ENCODE data around the gene NGFR. TPM values are rescaled to one million over a fixed set of nuclear protein-coding genes. Genes with fewer than 3 reads are reported as not detected.

NGFR gene
- total RNA-seq, 1 experiment from 2014 or later, result 0.11 TPM

- intact Hi-C loops (cut with micrococcal nuclease; ENCODE audit: unreplicated experiment), result no loop called here
- H3K4me2 ChIP-seq, result no peak overlapping the region
- ChIA-PET CTCF (no interaction called here), POLR2A (ENCODE audit: unreplicated experiment) (no interaction called here)
- no peak overlapping the region for H2AFZ ChIP-seq
- no peak for TF ChIP-seq CTCF (conservative IDR thresholded peaks at IDR 0.05)
- TF ChIP-seq EZH2 (IDR thresholded peaks at IDR 0.05; ENCODE audit: low read depth), result no peak
- no peaks in the 10 kb centered on the region for H3K36me3 ChIP-seq (ENCODE audit: low read depth)
- H3K9me2 ChIP-seq (ENCODE audit: insufficient read depth), result no peaks in the 10 kb centered on the region
- H3K27ac ChIP-seq, result no peak overlapping the region
- H3K27me3 ChIP-seq (ENCODE audit: insufficient read depth, low read depth), result peaks cover 88% of the 10 kb centered on the region
- no peaks in the 10 kb centered on the region for H4K20me1 ChIP-seq (ENCODE audit: insufficient read depth)
- H3K4me3 ChIP-seq, result no peak overlapping the region
- no peak for DNase-seq
- H3K4me1 ChIP-seq (replicated peaks; ENCODE audit: insufficient read depth), result no peaks in the 10 kb centered on the region
- peaks cover 4% of the 10 kb centered on the region; the same call in 1 of the 2 replicates for H3F3A ChIP-seq (ENCODE audit: insufficient read depth, low read depth)
- no peaks in the 10 kb centered on the region for H3K79me2 ChIP-seq (ENCODE audit: low read depth)
- H3K9me3 ChIP-seq (ENCODE audit: insufficient read depth, low read depth), result no peaks in the 10 kb centered on the region; the same call in 1 of the 2 replicates
- no TSS peak for BruUV-seq (replicated peaks)
Observed at GRCh38 chr17:49471769-49472168, 23.3 kb upstream of the NGFR start.

- intact Hi-C loops (cut with micrococcal nuclease; ENCODE audit: unreplicated experiment), result no loop called here
- Histone ChIP-seq H3K4me3 (no peak overlapping the region), H3K27ac (no peak overlapping the region), H3K27me3 (ENCODE audit: insufficient read depth, low read depth) (peaks cover 87% of the 10 kb centered on the region), H3K36me3 (ENCODE audit: low read depth) (no peaks in the 10 kb centered on the region), H3K9me2 (ENCODE audit: insufficient read depth) (no peaks in the 10 kb centered on the region), H3K9me3 (ENCODE audit: insufficient read depth, low read depth) (no peaks in the 10 kb centered on the region; the same call in 1 of the 2 replicates), H2AFZ (no peak overlapping the region), H3K4me2 (no peak overlapping the region), H3K4me1 (replicated peaks; ENCODE audit: insufficient read depth) (no peaks in the 10 kb centered on the region), H3F3A (ENCODE audit: insufficient read depth, low read depth) (peaks cover 4% of the 10 kb centered on the region; the same call in 1 of the 2 replicates), H4K20me1 (ENCODE audit: insufficient read depth) (no peaks in the 10 kb centered on the region), H3K79me2 (ENCODE audit: low read depth) (no peaks in the 10 kb centered on the region)
- POLR2A ChIA-PET (ENCODE audit: unreplicated experiment), result no interaction called here
- TF ChIP-seq EZH2 (IDR thresholded peaks at IDR 0.05; ENCODE audit: low read depth) (no peak), CTCF (conservative IDR thresholded peaks at IDR 0.05) (no peak)
- CTCF ChIA-PET, result no interaction called here
- DNase-seq, result no peak
- BruUV-seq (replicated peaks), result no TSS peak
Observed at GRCh38 chr17:49472527-49472926, 22.6 kb upstream of the NGFR start.

DNA sequence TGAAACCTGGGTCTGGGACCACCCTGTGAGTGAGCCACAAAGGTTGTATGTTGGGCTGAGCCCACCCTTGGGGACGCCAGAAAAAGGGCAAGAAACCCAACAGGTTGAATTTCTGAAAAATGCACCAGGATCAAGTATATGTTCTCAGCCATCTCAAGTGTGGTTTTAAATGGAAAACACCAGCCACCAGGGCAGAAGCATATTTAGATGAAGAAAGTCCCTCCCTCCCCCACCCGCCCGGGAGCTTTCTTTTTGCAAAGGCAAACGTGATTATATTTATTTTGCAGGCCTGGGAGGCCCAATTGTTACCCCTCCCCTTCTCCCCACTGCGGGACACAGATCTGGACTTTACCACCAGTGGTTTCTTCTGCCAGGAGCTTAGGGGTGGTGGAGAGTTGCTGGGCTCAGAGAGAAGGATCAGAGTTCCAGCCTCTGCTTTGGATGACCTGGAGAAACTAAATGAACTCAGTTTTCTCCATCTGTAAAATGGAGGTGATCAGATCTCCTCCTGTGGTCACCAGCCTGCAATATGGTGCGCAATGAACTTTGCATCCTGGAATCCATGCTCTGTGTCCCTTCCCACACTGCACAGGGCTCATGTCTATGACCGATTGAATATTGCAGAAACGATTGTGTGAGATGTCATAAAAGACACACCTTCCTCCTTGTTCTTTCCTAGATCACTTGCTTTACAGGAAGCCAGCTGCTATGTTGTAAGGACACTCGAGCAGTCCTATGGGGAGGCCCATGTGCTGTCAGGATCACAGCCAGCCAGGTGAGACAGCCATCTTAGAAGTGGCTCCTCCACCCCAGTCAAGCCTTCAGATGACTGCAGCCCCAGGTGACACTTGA lies 21.0 kb upstream of the NGFR start:
- Histone ChIP-seq H3K4me3 (no peak overlapping the region), H3K27me3 (ENCODE audit: insufficient read depth, low read depth) (peaks cover 87% of the 10 kb centered on the region), H3K27ac (no peak overlapping the region), H3K9me3 (ENCODE audit: insufficient read depth, low read depth) (no peaks in the 10 kb centered on the region; the same call in 1 of the 2 replicates), H3K4me1 (replicated peaks; ENCODE audit: insufficient read depth) (no peaks in the 10 kb centered on the region), H3F3A (ENCODE audit: insufficient read depth, low read depth) (no peaks in the 10 kb centered on the region), H2AFZ (no peak overlapping the region), H3K79me2 (ENCODE audit: low read depth) (no peaks in the 10 kb centered on the region), H3K36me3 (ENCODE audit: low read depth) (no peaks in the 10 kb centered on the region), H4K20me1 (ENCODE audit: insufficient read depth) (no peaks in the 10 kb centered on the region), H3K9me2 (ENCODE audit: insufficient read depth) (no peaks in the 10 kb centered on the region), H3K4me2 (no peak overlapping the region)
- TF ChIP-seq CTCF (conservative IDR thresholded peaks at IDR 0.05), result no peak
- no peak for TF ChIP-seq EZH2 (IDR thresholded peaks at IDR 0.05; ENCODE audit: low read depth)
- intact Hi-C loops (cut with micrococcal nuclease; ENCODE audit: unreplicated experiment), result no loop called here
- no TSS peak for BruUV-seq (replicated peaks)
- no peak for DNase-seq
- CTCF ChIA-PET, result interaction anchor here (0.6 kb wide), 1 partner anchor 20 kb away, joined by 5 read pairs; no protein-coding TSS in a partner anchor
- POLR2A ChIA-PET (ENCODE audit: unreplicated experiment), result no interaction called here
